Thyroid gland (tissue), 4 donors: ENCODE measurements around the gene WWTR1. TPM values are rescaled to one million over a fixed set of nuclear protein-coding genes. Genes with fewer than 3 reads are reported as not detected.

Source experiments
- DNase-seq, 2 donors: peaks; one replicate each; pipeline ENCODE4 v3.0.0-alpha.2; 2019
- H3K27ac ChIP-seq, 3 donors: fragments of 200-600 bp; sonication (generic); 1 replicate in 2 of 3; 2 replicates in 1 of 3; pipeline ENCODE4 v1.5.1; 2016 to 2019; ENCODE audit warnings: mild to moderate bottlenecking in 1 of 3, moderate library complexity in 1 of 3
- H3K27me3 ChIP-seq: fragments of 200-600 bp; sonication (generic); one replicate; pipeline ENCODE4 v1.5.1; 2019
- H3K36me3 ChIP-seq, 2 donors: fragments of 200-600 bp; sonication (generic); one replicate each; pipeline ENCODE4 v1.5.1; 2016 to 2019
- H3K4me1 ChIP-seq, 2 donors: fragments of 200-600 bp; sonication (generic); one replicate each; pipeline ENCODE4 v1.5.1; 2017 to 2019
- H3K4me3 ChIP-seq, 3 donors: fragments of 200-600 bp; sonication (generic); replicated peaks in 1 of 3; 1 replicate in 2 of 3; 2 replicates in 1 of 3; pipeline ENCODE4 v1.5.1; 2016; ENCODE audit warnings: mild to moderate bottlenecking in 1 of 3
- H3K9me3 ChIP-seq: fragments of 200-600 bp; sonication (generic); one replicate; pipeline ENCODE4 v1.5.1; 2017
- CTCF ChIP-seq, 6 experiments: fragments of 200-600 bp in 3 of 6; fragments of 450-650 bp in 3 of 6; sonication (generic) in 3 of 6; IDR thresholded peaks; one replicate each; pipeline ENCODE4 v1.5.1; 2016 to 2019; ENCODE audit warnings: antibody characterized with exemption in 6 of 6, mild to moderate bottlenecking in 2 of 6, inconsistent platforms in 1 of 6, moderate library complexity in 1 of 6
- POLR2A ChIP-seq, 2 donors: fragments of 450-650 bp; IDR thresholded peaks; one replicate each; pipeline ENCODE4 v1.6.1; 2017; ENCODE audit warnings: antibody characterized with exemption in 2 of 2, mild to moderate bottlenecking in 2 of 2, moderate library complexity in 1 of 2
- WGBS, 2 donors: methylation state at CpG; one replicate each; pipeline ENCODE4 v1.1.5; 2017; 5-methylcytosine and 5-hydroxymethylcytosine counted together
- intact Hi-C: fragments of 100-400 bp; cut with DNase I; formaldehyde crosslinking; loops from one replicate; pipeline ENCODE4 v1.15.1; 2023
- total RNA-seq, 4 donors: library from RNA; depleted of rRNA; stranded (reverse); fragments of >200 nt; gene quantifications; one replicate each; pipeline ENCODE4 v1.2.3, GENCODE V29; 2016

The WWTR1 gene
- total RNA-seq, 4 donors from 2014 or later, result 56.7 to 87.6 (median 78.5) TPM

DNA sequence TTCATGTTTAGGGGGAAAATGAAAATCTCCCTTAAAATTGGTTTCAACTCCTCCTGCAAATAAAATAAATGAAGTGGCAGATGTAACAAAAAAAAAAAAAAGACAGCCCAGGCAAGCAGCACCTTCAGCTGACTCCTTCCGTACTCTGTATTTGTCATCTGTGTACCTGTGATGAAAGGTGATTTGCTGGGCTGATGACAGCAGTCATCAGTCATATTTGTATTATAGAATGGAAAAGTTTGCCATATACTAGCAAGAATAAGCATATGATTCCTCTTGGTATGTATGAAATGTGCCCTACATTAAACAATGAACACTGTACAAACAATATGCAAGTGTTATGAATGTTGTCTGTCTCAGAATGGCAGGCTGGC, 44.1 kb upstream of the WWTR1 start:
- TF ChIP-seq CTCF (IDR thresholded peaks at IDR 0.05), result no peak
- TF ChIP-seq POLR2A (IDR thresholded peaks at IDR 0.05), result no peak
- no peak for DNase-seq
- H3K4me1 ChIP-seq, result no peaks in the 10 kb centered on the region
- intact Hi-C loops, result no loop called here
- no peaks in the 10 kb centered on the region for H3K9me3 ChIP-seq
- no peak overlapping the region for H3K4me3 ChIP-seq
- no peaks in the 10 kb centered on the region for H3K36me3 ChIP-seq
- no peak overlapping the region for H3K27ac ChIP-seq
- WGBS, 2 donors, result 93 to 98% methylated on average over 1 of the region's 1 CpG
- H3K27me3 ChIP-seq, result no peaks in the 10 kb centered on the region

DNA sequence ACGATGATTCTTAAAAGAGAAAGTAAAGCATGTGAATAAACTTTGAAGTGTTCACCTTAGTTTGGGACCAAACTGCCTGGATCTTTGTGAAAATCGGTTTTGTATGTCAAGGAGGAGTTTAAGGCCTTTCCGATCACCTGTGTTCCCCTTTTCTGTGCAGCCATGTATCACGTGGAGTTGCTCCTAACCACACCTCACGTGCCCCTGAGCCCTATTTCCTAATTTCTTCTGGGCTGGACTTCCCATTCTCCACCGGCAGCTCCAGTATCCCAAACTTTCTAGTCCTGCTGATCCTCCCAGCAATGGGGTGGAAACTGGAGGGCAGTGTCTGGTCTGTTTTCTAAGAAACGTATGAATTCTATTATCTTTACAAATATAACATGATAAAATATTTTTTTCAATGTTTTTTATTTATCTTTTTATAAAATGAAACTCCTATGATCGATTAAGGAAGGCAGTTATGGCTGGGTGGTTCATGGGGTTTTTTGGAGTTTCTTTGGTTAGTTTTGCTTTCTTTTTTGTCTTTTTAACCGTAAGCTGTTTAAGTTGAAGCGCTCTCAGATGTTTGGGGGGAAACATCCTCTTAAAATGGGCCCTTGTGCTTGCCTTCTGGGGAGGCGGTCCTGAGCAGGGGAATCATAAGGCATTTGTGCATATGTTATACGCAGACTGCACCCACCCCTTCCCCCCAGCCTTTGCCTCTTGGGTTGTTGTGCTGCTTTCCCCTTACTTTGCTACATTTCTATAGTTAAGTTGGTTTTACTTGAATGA, 43.6 kb upstream of the WWTR1 start:
- no peak overlapping the region for H3K27ac ChIP-seq
- H3K4me3 ChIP-seq, result no peak overlapping the region
- intact Hi-C loops, result no loop called here
- no peaks in the 10 kb centered on the region for H3K36me3 ChIP-seq
- no peak for TF ChIP-seq CTCF (IDR thresholded peaks at IDR 0.05)
- TF ChIP-seq POLR2A (IDR thresholded peaks at IDR 0.05), result no peak
- no peaks in the 10 kb centered on the region for H3K9me3 ChIP-seq
- WGBS, 2 donors, result 88 to 90% methylated on average over 12 of the region's 12 CpGs
- DNase-seq, result no peak
- H3K27me3 ChIP-seq, result no peaks in the 10 kb centered on the region
- no peaks in the 10 kb centered on the region for H3K4me1 ChIP-seq

DNA sequence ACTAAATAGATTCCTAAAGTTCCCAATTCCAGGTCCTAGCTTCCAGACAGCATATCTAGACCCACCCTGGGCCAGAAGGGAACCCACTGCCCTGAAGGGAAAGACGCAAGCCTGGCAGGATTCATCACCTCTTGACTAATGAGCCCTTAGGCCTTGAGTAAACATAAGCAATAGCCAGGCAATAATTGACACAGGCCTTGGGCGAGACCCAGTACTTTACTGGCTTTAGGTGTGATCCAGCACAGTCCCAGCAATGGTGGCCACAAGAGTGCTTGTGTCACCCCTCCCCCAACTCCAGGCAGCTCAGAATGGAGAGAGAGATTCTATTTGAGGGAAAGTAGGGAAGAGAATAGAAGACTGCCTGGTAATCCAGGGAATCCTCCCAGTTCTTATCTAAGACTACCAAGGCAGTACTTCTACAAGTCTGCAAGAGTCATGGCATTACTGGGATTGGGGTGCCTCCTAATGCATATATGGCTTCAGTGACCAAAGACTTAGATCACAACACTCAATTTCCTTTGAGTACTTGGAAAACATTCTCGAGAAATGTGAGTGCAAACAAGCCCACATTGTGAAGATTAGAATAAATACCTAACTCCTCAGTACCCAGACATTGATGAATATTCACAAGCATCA, 30.4 kb upstream of the WWTR1 start:
- WGBS, 2 donors, result 97 to 99% methylated on average over 3 of the region's 3 CpGs
- Histone ChIP-seq H3K36me3 (no peaks in the 10 kb centered on the region), H3K27me3 (no peaks in the 10 kb centered on the region), H3K4me1 (no peaks in the 10 kb centered on the region), H3K9me3 (no peaks in the 10 kb centered on the region), H3K4me3 (no peak overlapping the region), H3K27ac (no peak overlapping the region)
- no peak for TF ChIP-seq CTCF (IDR thresholded peaks at IDR 0.05)
- TF ChIP-seq POLR2A (IDR thresholded peaks at IDR 0.05), result no peak
- no peak for DNase-seq
- intact Hi-C loops, result no loop called here

DNA sequence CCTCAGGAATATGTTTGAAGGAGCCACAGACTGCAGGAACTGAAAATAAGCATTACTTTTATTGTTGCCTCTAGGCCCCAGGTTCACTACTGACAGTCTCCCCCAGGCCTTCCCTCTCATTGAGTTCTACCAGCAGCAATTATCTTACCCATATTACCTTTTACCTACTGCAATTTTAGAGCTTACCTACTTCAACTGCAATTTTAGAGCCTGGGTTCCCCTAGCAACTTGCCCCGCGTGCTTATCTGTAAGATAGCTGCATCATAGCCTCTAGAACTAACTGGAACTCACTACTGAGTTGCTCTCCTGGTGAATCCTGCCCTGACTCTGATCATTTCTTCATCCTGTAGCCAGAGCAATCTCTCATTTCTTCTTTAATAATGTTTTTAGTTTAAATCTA, 29.2 kb upstream of the WWTR1 start:
- Histone ChIP-seq H3K27me3 (no peaks in the 10 kb centered on the region), H3K27ac (no peak overlapping the region), H3K4me3 (no peak overlapping the region), H3K36me3 (no peaks in the 10 kb centered on the region), H3K9me3 (no peaks in the 10 kb centered on the region), H3K4me1 (no peaks in the 10 kb centered on the region)
- TF ChIP-seq CTCF (IDR thresholded peaks at IDR 0.05), result no peak
- no peak for TF ChIP-seq POLR2A (IDR thresholded peaks at IDR 0.05)
- 96 to 97% methylated on average over 2 of the region's 2 CpGs for WGBS, 2 donors
- intact Hi-C loops, result no loop called here
- DNase-seq, result no peak

- no peak for TF ChIP-seq POLR2A (IDR thresholded peaks at IDR 0.05)
- no peak overlapping the region for H3K27ac ChIP-seq
- H3K4me1 ChIP-seq, result no peaks in the 10 kb centered on the region
- no peaks in the 10 kb centered on the region for H3K36me3 ChIP-seq
- H3K27me3 ChIP-seq, result no peaks in the 10 kb centered on the region
- DNase-seq, result no peak
- WGBS, 2 donors, result 94 to 95% methylated on average over 7 of the region's 7 CpGs
- no peak overlapping the region for H3K4me3 ChIP-seq
- no peaks in the 10 kb centered on the region for H3K9me3 ChIP-seq
- intact Hi-C loops, result no loop called here
Observed at GRCh38 chr3:149678351-149678950, 20.6 kb upstream of the WWTR1 start.
